GM21723 (cell line): Measurements from ENCODE around the gene TMEM215.

Experiments
- ATAC-seq: cut with Tn5 transposase; IDR thresholded peaks from one replicate; pipeline ENCODE4 v1.9.1; 2021; ENCODE audit warnings: mild to moderate bottlenecking, moderate library complexity; ENCODE audit not compliant: unreplicated experiment

TMEM215 gene

DNA sequence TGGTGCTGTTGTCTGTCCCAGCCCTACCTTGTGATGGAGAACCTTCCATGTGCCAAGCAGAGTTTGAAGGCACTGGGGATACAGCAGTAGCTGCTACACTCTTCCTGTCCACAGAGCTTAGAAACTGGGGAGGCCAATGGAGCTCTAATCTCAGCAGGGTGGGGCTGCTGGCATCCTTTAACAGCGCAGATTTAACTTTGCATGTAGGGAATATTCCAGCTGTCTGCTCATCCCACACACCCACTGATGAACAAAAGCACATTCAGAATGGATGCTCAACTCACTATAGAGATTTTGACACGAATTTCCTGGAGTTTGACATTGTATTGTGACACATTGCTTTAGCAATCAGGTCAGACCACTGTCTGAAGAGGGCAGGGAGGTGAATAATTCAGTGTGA, 49.0 kb downstream of the TMEM215 start:
- ATAC-seq = no peak
